ENCODE measurements around the gene MTERF2.

DNA sequence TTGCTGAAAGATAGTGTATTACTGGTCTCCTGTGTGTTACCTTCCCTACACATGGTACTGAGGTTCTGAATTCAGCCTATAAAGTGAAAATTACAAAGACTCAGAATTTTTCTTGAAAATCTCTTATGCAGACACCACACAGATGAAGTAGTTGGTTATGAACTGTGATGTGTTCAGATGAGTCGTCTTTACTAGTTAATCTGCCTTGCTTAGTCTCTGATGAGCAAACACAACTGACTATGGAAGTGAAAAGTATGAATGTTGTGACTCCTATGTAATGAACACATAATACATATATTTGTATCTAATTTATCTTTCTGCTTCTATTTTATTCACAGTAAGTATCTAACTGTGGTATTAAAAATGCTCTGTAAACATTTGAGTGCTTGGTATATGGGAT, 4.7 kb downstream of the MTERF2 start:
- TF ChIP-seq, protein P1, sequence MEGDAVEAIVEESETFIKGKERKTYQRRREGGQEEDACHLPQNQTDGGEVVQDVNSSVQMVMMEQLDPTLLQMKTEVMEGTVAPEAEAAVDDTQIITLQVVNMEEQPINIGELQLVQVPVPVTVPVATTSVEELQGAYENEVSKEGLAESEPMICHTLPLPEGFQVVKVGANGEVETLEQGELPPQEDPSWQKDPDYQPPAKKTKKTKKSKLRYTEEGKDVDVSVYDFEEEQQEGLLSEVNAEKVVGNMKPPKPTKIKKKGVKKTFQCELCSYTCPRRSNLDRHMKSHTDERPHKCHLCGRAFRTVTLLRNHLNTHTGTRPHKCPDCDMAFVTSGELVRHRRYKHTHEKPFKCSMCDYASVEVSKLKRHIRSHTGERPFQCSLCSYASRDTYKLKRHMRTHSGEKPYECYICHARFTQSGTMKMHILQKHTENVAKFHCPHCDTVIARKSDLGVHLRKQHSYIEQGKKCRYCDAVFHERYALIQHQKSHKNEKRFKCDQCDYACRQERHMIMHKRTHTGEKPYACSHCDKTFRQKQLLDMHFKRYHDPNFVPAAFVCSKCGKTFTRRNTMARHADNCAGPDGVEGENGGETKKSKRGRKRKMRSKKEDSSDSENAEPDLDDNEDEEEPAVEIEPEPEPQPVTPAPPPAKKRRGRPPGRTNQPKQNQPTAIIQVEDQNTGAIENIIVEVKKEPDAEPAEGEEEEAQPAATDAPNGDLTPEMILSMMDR (conservative IDR thresholded peaks at IDR 0.05 in 1 of 2, IDR thresholded peaks at IDR 0.05 in 1 of 2; ENCODE audit: low read depth in 1 of 2, low read length in 2 of 2) = no peak
- no peak for TF ChIP-seq EZH2 (IDR thresholded peaks at IDR 0.05; ENCODE audit: low read length, missing control alignments)
